ENCODE results near the gene PAPPA2. TPM values are rescaled to one million over a fixed set of nuclear protein-coding genes. Genes with fewer than 3 reads are reported as not detected.

PAPPA2 gene
- total and polyA plus RNA-seq, 2 of the 4 experiments (the other 2 are of a cell fraction), result 0.10 to 0.18 TPM

DNA sequence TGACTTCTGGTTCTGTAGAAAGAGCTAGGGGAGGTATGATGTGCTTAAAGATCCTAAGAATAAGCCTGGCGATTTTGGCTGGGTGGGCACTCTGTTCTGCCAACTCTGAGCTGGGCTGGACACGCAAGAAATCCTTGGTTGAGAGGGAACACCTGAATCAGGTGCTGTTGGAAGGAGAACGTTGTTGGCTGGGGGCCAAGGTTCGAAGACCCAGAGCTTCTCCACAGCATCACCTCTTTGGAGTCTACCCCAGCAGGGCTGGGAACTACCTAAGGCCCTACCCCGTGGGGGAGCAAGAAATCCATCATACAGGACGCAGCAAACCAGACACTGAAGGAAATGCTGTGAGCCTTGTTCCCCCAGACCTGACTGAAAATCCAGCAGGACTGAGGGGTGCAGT, 93.3 kb downstream of the PAPPA2 start:
- Histone ChIP-seq H4K20me1 (ENCODE audit: insufficient read depth, low read length) (no peaks in the 10 kb centered on the region), H4K8ac (ENCODE audit: low read depth in 2 of 2, low read length in 2 of 2) (no peak overlapping the region), H2AK9ac (replicated peaks; ENCODE audit: low read depth, low read length, poor library complexity) (no peak overlapping the region), H2BK5ac (ENCODE audit: low read depth, low read length, poor library complexity, severe bottlenecking) (no peak overlapping the region), H2BK120ac (ENCODE audit: low read depth, low read length) (no peak overlapping the region), H3K4me3 (ENCODE audit: insufficient read depth, low read depth, low read length) (no peak overlapping the region), H3K27ac (ENCODE audit: insufficient read depth, low read length) (no peak overlapping the region), H3K27me3 (ENCODE audit: control insufficient read depth, insufficient read depth, low read length) (no peaks in the 10 kb centered on the region), H3K36me3 (ENCODE audit: control insufficient read depth, insufficient read depth, low read length) (no peaks in the 10 kb centered on the region), H4K5ac (ENCODE audit: low read depth, low read length) (no peak overlapping the region), H3K4me2 (ENCODE audit: low read depth, low read length) (no peak overlapping the region), H3K18ac (ENCODE audit: low read depth, low read length) (no peak overlapping the region), H2AFZ (replicated peaks; ENCODE audit: low read length, poor library complexity) (no peak overlapping the region), H2BK20ac (ENCODE audit: low read depth, low read length) (no peak overlapping the region), H3K9me3 (ENCODE audit: control insufficient read depth, insufficient read depth, low read length) (no peaks in the 10 kb centered on the region), H3K4ac (ENCODE audit: low read depth, low read length) (no peak overlapping the region), H3K79me1 (ENCODE audit: low read depth in 1 of 2, low read length in 2 of 2) (no peaks in the 10 kb centered on the region), H3K14ac (replicated peaks; ENCODE audit: low read depth, low read length) (no peak overlapping the region), H3K56ac (ENCODE audit: extremely low read depth, insufficient read depth, low read length) (no peak overlapping the region), H3K4me1 (ENCODE audit: control insufficient read depth, insufficient read depth, low read length) (no peaks in the 10 kb centered on the region), H2BK15ac (ENCODE audit: low read depth, low read length) (no peak overlapping the region), H2AK5ac (ENCODE audit: low read depth, low read length) (no peak overlapping the region), H3K23ac (ENCODE audit: low read depth, low read length) (no peak overlapping the region), H3K9ac (ENCODE audit: low read depth, low read length) (no peak overlapping the region), H3K9me1 (ENCODE audit: insufficient read depth, low read length) (no peaks in the 10 kb centered on the region), H4K91ac (ENCODE audit: insufficient read depth, low read depth, low read length) (no peak overlapping the region)
- ATAC-seq (ENCODE audit: low read depth) (no peak), DNase-seq (no peak)
- intact Hi-C loops (cut with micrococcal nuclease) (no loop called here), dilution Hi-C loops (cut with HindIII; ENCODE audit: low sequenced_read_pairs, unreplicated experiment) (no loop called here), in situ Hi-C loops (cut with MboI; ENCODE audit: low sequenced_read_pairs) (loop anchor here (5.0 kb wide), 1 partner anchor 326 kb away; no protein-coding TSS in a partner anchor)
- TF ChIP-seq MAFK (IDR thresholded peaks at IDR 0.05; ENCODE audit: low read depth, low read length) (no peak), MXI1 (IDR thresholded peaks at IDR 0.05; ENCODE audit: borderline replicate concordance, low read depth, low read length) (no peak), MAZ (IDR thresholded peaks at IDR 0.05; ENCODE audit: borderline replicate concordance, low read depth, low read length) (no peak), FOS (IDR thresholded peaks at IDR 0.05; ENCODE audit: low read depth, low read length) (no peak), RAD21 (IDR thresholded peaks at IDR 0.05; ENCODE audit: low read length) (no peak), BHLHE40 (IDR thresholded peaks at IDR 0.05; ENCODE audit: low read depth, low read length) (no peak), RCOR1 (IDR thresholded peaks at IDR 0.05; ENCODE audit: insufficient replicate concordance, low read length) (no peak), SMC3 (IDR thresholded peaks at IDR 0.05; ENCODE audit: low read depth, low read length) (no peak), RFX5 (IDR thresholded peaks at IDR 0.05; ENCODE audit: low read depth, low read length) (no peak), POLR2A (IDR thresholded peaks at IDR 0.05; ENCODE audit: low read depth, low read length) (no peak)
- TF ChIP-seq, protein P1, sequence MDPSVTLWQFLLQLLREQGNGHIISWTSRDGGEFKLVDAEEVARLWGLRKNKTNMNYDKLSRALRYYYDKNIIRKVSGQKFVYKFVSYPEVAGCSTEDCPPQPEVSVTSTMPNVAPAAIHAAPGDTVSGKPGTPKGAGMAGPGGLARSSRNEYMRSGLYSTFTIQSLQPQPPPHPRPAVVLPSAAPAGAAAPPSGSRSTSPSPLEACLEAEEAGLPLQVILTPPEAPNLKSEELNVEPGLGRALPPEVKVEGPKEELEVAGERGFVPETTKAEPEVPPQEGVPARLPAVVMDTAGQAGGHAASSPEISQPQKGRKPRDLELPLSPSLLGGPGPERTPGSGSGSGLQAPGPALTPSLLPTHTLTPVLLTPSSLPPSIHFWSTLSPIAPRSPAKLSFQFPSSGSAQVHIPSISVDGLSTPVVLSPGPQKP (IDR thresholded peaks at IDR 0.05; ENCODE audit: borderline replicate concordance, low read depth, low read length), result no peak
- TF ChIP-seq, protein P2, sequence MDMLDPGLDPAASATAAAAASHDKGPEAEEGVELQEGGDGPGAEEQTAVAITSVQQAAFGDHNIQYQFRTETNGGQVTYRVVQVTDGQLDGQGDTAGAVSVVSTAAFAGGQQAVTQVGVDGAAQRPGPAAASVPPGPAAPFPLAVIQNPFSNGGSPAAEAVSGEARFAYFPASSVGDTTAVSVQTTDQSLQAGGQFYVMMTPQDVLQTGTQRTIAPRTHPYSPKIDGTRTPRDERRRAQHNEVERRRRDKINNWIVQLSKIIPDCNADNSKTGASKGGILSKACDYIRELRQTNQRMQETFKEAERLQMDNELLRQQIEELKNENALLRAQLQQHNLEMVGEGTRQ (IDR thresholded peaks at IDR 0.05; ENCODE audit: low read depth, low read length), result no peak
- TF ChIP-seq, protein P3, sequence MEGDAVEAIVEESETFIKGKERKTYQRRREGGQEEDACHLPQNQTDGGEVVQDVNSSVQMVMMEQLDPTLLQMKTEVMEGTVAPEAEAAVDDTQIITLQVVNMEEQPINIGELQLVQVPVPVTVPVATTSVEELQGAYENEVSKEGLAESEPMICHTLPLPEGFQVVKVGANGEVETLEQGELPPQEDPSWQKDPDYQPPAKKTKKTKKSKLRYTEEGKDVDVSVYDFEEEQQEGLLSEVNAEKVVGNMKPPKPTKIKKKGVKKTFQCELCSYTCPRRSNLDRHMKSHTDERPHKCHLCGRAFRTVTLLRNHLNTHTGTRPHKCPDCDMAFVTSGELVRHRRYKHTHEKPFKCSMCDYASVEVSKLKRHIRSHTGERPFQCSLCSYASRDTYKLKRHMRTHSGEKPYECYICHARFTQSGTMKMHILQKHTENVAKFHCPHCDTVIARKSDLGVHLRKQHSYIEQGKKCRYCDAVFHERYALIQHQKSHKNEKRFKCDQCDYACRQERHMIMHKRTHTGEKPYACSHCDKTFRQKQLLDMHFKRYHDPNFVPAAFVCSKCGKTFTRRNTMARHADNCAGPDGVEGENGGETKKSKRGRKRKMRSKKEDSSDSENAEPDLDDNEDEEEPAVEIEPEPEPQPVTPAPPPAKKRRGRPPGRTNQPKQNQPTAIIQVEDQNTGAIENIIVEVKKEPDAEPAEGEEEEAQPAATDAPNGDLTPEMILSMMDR (conservative IDR thresholded peaks at IDR 0.05; ENCODE audit: low read depth, low read length), result no peak
- BruUV-seq (replicated peaks), result no TSS peak
- no CpG with 5 or more reads among the region's 6 CpGs for WGBS, 2 experiments (ENCODE audit: extremely low coverage in 2 of 2, insufficient read length in 1 of 2)
- ChIA-PET POLR2A (ENCODE audit: unreplicated experiment) (no interaction called here), CTCF (interaction anchor here (0.6 kb wide), 1 partner anchor 180 kb away, joined by 3 read pairs; no protein-coding TSS in a partner anchor)
